ENCODE results near the gene TSNAXIP1.

GRCh38 chr16:67761924-67762323 lies 44.8 kb upstream of the TSNAXIP1 start:
- TF ChIP-seq CTCF (IDR thresholded peaks at IDR 0.05) (no peak), EP300 (IDR thresholded peaks at IDR 0.05) (no peak), POLR2AphosphoS5 (IDR thresholded peaks at IDR 0.05) (no peak)

Measured in upper lobe of left lung (tissue), 4 donors.